Measurements from ENCODE around the gene CNTNAP5. TPM values are rescaled to one million over a fixed set of nuclear protein-coding genes. Genes with fewer than 3 reads are reported as not detected.

Gene CNTNAP5
- total and polyA plus RNA-seq, 4 donors, result not detected

GRCh38 chr2:124586210-124586609 lies 561.1 kb downstream of the CNTNAP5 start:
- DNase-seq (ENCODE audit: low spot score), result no peak
- 87% methylated on average over 3 of the region's 3 CpGs for WGBS
- no peaks in the 10 kb centered on the region for H3K9me3 ChIP-seq (ENCODE audit: control insufficient read depth in 4 of 4, low read length in 3 of 4)

DNA sequence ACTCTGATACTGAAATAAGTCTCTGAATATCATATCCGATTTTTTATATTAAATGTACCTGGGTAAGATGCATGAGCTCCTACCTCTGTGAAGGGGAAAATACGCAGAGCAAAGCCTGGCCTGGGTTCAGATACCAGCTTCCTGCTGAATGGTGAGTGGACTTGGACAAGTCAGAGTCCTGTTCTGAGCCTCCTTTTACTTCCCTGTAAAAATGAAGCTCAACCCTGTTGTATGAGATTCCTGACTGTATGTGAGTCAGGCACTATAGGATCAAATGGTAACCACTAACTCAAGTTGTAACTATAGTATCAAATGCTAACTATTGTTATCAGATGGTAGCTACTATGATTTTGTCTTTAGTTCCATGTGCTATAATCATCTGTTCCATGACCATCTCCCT lies 561.7 kb downstream of the CNTNAP5 start:
- Histone ChIP-seq H3K4me3 (ENCODE audit: low read depth in 1 of 3, low read length in 3 of 3) (no peak overlapping the region), H3K9me3 (ENCODE audit: control insufficient read depth in 4 of 4, low read length in 3 of 4) (no peaks in the 10 kb centered on the region), H3K27ac (ENCODE audit: low read depth in 1 of 2, low read length in 2 of 2) (no peak overlapping the region), H3K4me1 (ENCODE audit: control insufficient read depth in 4 of 4, insufficient read depth in 4 of 4, low read length in 3 of 4) (no peaks in the 10 kb centered on the region), H3K36me3 (ENCODE audit: control insufficient read depth in 4 of 4, insufficient read depth in 3 of 4, low read depth in 1 of 4, low read length in 3 of 4) (no peaks in the 10 kb centered on the region), H3K27me3 (ENCODE audit: control insufficient read depth in 4 of 4, insufficient read depth in 4 of 4, low read length in 3 of 4) (no peaks in the 10 kb centered on the region), H3K9ac (ENCODE audit: low read depth in 1 of 2, low read length in 2 of 2) (no peak overlapping the region)
- DNase-seq (ENCODE audit: low spot score), result no peak
- WGBS, result 84% methylated on average over 2 of the region's 2 CpGs
- TF ChIP-seq, protein P1, sequence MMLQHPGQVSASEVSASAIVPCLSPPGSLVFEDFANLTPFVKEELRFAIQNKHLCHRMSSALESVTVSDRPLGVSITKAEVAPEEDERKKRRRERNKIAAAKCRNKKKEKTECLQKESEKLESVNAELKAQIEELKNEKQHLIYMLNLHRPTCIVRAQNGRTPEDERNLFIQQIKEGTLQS (IDR thresholded peaks at IDR 0.05), result no peak
- TF ChIP-seq MAX (IDR thresholded peaks at IDR 0.05) (no peak), REST (IDR thresholded peaks at IDR 0.05) (no peak), GABPA (IDR thresholded peaks at IDR 0.05 in 1 of 2, conservative IDR thresholded peaks at IDR 0.05 in 1 of 2) (no peak), RXRA (IDR thresholded peaks at IDR 0.05) (no peak), JUND (IDR thresholded peaks at IDR 0.05) (no peak), EGR1 (IDR thresholded peaks at IDR 0.05; ENCODE audit: low read depth in 2 of 2) (no peak), SP1 (IDR thresholded peaks at IDR 0.05) (no peak), NR2F2 (IDR thresholded peaks at IDR 0.05) (no peak), YY1 (IDR thresholded peaks at IDR 0.05) (no peak), FOXA2 (IDR thresholded peaks at IDR 0.05) (no peak)

More at GRCh38 chr2:124586210-124586609, 561.1 kb downstream of the CNTNAP5 start:
- Histone ChIP-seq H3K9ac (ENCODE audit: low read depth in 1 of 2, low read length in 2 of 2) (no peak overlapping the region), H3K36me3 (ENCODE audit: control insufficient read depth in 4 of 4, insufficient read depth in 3 of 4, low read depth in 1 of 4, low read length in 3 of 4) (no peaks in the 10 kb centered on the region), H3K27me3 (ENCODE audit: control insufficient read depth in 4 of 4, insufficient read depth in 4 of 4, low read length in 3 of 4) (no peaks in the 10 kb centered on the region), H3K4me1 (ENCODE audit: control insufficient read depth in 4 of 4, insufficient read depth in 4 of 4, low read length in 3 of 4) (no peaks in the 10 kb centered on the region), H3K27ac (ENCODE audit: low read depth in 1 of 2, low read length in 2 of 2) (no peak overlapping the region), H3K4me3 (ENCODE audit: low read depth in 1 of 3, low read length in 3 of 3) (no peak overlapping the region)
- TF ChIP-seq HNF4G (IDR thresholded peaks at IDR 0.05) (no peak), FOXA1 (IDR thresholded peaks at IDR 0.05) (no peak), GABPA (IDR thresholded peaks at IDR 0.05 in 1 of 2, conservative IDR thresholded peaks at IDR 0.05 in 1 of 2) (no peak), NR2F2 (IDR thresholded peaks at IDR 0.05) (no peak)
- TF ChIP-seq, protein P2, sequence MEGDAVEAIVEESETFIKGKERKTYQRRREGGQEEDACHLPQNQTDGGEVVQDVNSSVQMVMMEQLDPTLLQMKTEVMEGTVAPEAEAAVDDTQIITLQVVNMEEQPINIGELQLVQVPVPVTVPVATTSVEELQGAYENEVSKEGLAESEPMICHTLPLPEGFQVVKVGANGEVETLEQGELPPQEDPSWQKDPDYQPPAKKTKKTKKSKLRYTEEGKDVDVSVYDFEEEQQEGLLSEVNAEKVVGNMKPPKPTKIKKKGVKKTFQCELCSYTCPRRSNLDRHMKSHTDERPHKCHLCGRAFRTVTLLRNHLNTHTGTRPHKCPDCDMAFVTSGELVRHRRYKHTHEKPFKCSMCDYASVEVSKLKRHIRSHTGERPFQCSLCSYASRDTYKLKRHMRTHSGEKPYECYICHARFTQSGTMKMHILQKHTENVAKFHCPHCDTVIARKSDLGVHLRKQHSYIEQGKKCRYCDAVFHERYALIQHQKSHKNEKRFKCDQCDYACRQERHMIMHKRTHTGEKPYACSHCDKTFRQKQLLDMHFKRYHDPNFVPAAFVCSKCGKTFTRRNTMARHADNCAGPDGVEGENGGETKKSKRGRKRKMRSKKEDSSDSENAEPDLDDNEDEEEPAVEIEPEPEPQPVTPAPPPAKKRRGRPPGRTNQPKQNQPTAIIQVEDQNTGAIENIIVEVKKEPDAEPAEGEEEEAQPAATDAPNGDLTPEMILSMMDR (IDR thresholded peaks at IDR 0.05; ENCODE audit: low read depth, low read length, missing input control), result no peak
